ENCODE measurements around the gene RNF43. TPM values are rescaled to one million over a fixed set of nuclear protein-coding genes. Genes with fewer than 3 reads are reported as not detected.

RNF43 gene
- total and polyA plus RNA-seq, 2 of the 13 experiments (the other 11 are each of a cell fraction or from before 2014, with no cell fraction given), result 31.0 to 53.4 TPM

DNA sequence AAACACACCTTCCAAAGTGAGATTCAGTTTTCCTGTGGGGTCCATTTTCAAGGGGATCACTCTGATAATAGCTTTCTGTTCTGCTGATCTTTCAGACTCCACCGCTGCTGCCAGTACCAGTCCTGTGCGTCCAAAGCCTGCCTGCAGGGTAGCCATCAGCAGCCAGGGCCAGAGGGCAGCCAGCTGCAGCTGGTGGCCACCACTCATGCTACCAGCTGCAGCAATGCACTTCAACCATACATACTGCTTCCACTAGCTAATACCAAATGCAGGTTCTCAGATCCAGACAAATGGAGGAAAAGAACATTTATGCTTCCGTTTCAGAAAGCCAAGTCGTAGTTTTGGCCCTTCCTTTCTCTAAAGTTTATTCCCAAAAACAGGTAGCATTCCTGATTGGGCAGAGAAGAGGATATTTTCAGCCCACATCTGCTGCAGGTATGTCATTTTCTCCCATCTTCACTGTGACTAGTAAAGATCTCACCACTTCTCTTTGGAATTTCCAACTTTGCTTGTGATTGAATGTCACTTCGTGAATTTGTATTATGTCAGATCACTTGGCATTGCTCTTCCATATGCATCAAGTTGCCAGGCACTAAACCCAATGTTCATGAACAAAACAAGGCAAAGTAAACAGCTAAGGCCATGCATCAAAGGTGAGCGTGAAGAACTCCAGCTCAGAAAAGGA is 1.8 kb downstream of the RNF43 start (continued):
- TF ChIP-seq ZBTB4 (CRISPR knock-in tag; IDR thresholded peaks at IDR 0.05; ENCODE audit: borderline replicate concordance) (no peak), KDM5A (IDR thresholded peaks at IDR 0.05; ENCODE audit: borderline replicate concordance, low read length) (no peak), ZNF619 (CRISPR knock-in tag; IDR thresholded peaks at IDR 0.05) (no peak), ZKSCAN5 (CRISPR knock-in tag; IDR thresholded peaks at IDR 0.05) (0 out of 2 replicates have a peak, but pooled peaks have one; percentile 41), ZNF296 (CRISPR knock-in tag; conservative IDR thresholded peaks at IDR 0.05) (no peak), RAD21 (CRISPR knock-in tag; IDR thresholded peaks at IDR 0.05) (peak; percentile 62), ZNF766 (CRISPR knock-in tag; IDR thresholded peaks at IDR 0.05; ENCODE audit: borderline replicate concordance) (no peak), KAT7 (CRISPR knock-in tag; IDR thresholded peaks at IDR 0.05; ENCODE audit: borderline replicate concordance) (0 out of 2 replicates have a peak, but pooled peaks have one; percentile 6), HDAC6 (IDR thresholded peaks at IDR 0.05; ENCODE audit: low read depth, low read length) (no peak), ZNF33A (CRISPR knock-in tag; IDR thresholded peaks at IDR 0.05; ENCODE audit: borderline replicate concordance) (no peak; the same call in 1 of the 2 replicates), RARA (CRISPR knock-in tag; IDR thresholded peaks at IDR 0.05) (no peak; the same call in 1 of the 2 replicates), BHLHE40 (IDR thresholded peaks at IDR 0.05; ENCODE audit: low read length) (no peak), AKNA (CRISPR knock-in tag; IDR thresholded peaks at IDR 0.05; ENCODE audit: borderline replicate concordance) (no peak), EHMT2 (IDR thresholded peaks at IDR 0.05; ENCODE audit: borderline replicate concordance, low read depth, low read length) (no peak), ZNF253 (CRISPR knock-in tag; IDR thresholded peaks at IDR 0.05; ENCODE audit: borderline replicate concordance) (no peak), RFXANK (CRISPR knock-in tag; IDR thresholded peaks at IDR 0.05) (no peak)
- TF ChIP-seq, protein P1, sequence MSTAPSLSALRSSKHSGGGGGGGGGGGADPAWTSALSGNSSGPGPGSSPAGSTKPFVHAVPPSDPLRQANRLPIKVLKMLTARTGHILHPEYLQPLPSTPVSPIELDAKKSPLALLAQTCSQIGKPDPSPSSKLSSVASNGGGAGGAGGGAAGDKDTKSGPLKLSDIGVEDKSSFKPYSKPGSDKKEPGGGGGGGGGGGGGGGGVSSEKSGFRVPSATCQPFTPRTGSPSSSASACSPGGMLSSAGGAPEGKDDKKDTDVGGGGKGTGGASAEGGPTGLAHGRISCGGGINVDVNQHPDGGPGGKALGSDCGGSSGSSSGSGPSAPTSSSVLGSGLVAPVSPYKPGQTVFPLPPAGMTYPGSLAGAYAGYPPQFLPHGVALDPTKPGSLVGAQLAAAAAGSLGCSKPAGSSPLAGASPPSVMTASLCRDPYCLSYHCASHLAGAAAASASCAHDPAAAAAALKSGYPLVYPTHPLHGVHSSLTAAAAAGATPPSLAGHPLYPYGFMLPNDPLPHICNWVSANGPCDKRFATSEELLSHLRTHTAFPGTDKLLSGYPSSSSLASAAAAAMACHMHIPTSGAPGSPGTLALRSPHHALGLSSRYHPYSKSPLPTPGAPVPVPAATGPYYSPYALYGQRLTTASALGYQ (CRISPR knock-in tag; IDR thresholded peaks at IDR 0.05), result no peak
